ENCODE results near the gene PRKCE.

The PRKCE gene

DNA sequence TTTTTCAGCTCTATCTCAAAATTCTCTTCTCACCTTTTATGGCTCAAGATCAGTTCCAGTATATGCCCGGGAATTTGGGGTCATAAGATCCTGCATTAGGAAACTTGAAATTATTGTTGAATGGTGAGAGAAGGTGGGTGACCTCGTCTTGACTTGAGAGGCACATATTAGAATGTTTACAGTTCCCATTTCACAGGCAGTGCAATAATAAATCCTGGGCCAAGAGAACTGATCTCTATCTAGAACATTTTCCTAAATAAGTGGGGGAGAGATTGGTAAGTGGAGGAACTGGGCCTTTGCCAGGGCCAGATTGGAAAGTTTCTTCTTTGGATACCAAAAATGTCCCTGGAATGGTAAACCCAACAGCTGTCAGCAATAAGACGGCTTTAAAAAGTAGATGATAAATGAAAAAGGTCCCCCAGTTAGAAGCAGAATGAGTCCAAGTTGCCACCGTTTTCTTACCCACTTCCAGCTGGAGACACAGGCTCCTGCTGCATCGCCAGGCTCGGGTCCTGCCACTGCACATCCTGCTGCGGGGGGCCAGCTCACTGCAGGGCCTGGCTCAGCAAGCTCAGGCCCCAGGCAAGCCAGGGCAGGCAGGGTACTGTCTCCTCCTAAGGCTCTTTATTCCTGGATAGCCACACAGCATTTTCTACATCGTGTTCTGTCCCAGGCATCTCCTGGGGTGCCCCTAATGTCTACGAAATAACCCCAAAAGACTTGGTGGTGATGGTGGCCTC is 519.3 kb downstream of the PRKCE start:
- no peak for DNase-seq (ENCODE audit: insufficient read length)
- no peak for FAIRE-seq
- TF ChIP-seq POLR2A (IDR thresholded peaks at IDR 0.05; ENCODE audit: low read depth, low read length) = no peak
- no peak for TF ChIP-seq TAF1 (IDR thresholded peaks at IDR 0.05; ENCODE audit: borderline replicate concordance, low read depth, low read length)
- TF ChIP-seq POLR2AphosphoS5 (IDR thresholded peaks at IDR 0.05; ENCODE audit: low read depth, low read length) = no peak

DNA sequence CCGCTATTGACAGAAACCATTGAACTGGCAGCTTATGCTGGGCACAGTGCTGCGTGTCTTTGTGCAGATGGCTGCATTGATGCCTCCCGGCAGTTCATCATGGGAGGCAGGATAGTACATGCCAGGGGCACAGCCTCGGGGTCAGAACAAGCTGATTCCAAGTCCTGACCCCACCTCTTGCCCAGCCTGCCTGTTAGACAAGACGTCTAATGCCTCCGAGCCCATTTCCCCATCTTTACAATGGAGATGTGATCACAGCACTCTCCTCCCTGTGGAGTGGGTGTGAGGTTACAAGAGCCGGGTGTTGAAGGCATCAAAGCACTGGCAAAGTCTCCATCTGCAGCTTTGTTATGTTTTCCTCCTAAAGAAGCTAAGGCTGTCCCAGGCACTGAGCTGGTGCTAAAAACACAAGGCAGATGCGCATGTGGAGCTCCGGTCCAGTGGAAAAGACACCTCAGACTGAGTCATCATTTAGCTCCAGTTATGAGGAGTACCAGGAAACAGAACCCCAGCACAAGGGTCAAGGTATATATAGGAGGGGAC is 520.0 kb downstream of the PRKCE start:
- DNase-seq (ENCODE audit: insufficient read length) (no peak), FAIRE-seq (no peak)
- TF ChIP-seq POLR2AphosphoS5 (IDR thresholded peaks at IDR 0.05; ENCODE audit: low read depth, low read length) (no peak), POLR2A (IDR thresholded peaks at IDR 0.05; ENCODE audit: low read depth, low read length) (no peak), TAF1 (IDR thresholded peaks at IDR 0.05; ENCODE audit: borderline replicate concordance, low read depth, low read length) (no peak)

DNA sequence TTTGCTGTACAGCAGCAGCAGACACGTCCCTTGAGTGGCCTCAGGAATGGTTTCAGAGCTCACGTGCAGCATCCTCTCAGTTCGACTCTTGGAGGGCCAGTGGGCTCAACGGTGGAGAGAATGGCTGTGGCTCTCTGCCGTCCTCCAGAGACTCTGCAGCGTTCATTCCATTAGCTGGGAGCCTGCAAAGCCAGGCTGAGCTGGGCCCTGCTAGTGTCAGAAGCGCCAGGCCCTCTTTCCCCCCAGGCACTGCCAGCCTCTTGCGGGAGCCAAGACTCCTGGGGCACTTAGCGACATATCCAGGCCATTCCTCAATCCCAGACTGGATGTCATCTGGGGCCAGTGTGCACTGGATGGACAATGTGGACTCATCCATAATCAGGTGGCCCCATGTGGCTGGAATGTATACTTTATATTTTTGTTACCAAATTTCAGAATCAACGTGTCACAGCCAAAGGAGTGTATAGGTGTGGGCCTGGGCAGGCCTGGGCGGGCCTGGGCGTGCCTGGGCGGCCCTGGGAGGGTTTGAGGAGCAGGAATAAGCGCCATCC is 520.6 kb downstream of the PRKCE start:
- DNase-seq (ENCODE audit: insufficient read length) (no peak), FAIRE-seq (no peak)
- TF ChIP-seq POLR2AphosphoS5 (IDR thresholded peaks at IDR 0.05; ENCODE audit: low read depth, low read length) = no peak
- TF ChIP-seq TAF1 (IDR thresholded peaks at IDR 0.05; ENCODE audit: borderline replicate concordance, low read depth, low read length) = no peak
- no peak for TF ChIP-seq POLR2A (IDR thresholded peaks at IDR 0.05; ENCODE audit: low read depth, low read length)

- TF ChIP-seq POLR2AphosphoS5 (IDR thresholded peaks at IDR 0.05; ENCODE audit: low read depth, low read length) = no peak
- no peak for TF ChIP-seq TAF1 (IDR thresholded peaks at IDR 0.05; ENCODE audit: borderline replicate concordance, low read depth, low read length)
- TF ChIP-seq POLR2A (IDR thresholded peaks at IDR 0.05; ENCODE audit: low read depth, low read length) = no peak
- DNase-seq (ENCODE audit: insufficient read length) = no peak
- no peak for FAIRE-seq
Observed at GRCh38 chr2:46173030-46173429, 521.6 kb downstream of the PRKCE start.

DNA sequence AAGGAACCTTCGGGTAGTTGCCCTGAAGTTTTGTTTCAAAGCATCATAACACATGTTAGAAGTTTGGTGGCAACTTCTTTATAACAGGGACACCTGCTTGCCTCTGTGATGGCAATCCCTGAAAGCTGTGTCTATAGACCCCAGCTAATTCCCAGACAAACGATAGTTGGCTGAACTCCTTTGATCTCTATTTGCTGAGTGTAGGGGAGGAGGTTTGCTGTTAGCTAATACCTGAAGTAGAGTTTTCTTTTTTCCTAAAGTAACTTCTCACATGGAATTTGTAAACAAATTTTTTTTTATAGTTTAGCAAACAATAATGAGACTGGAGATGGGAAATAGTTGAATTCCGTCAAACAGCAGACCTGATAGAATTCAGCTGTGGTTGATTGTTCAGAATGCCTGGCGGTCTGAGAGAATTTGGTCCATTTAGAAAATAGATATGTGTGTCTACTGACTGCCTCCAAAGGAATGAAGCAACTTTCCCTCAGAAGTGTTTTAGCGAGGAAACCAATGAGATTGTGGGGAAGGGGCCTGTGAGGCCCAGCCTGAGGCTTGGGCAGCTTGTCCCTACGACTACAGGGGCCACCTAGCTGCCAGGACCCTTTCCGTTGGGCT is 522.3 kb downstream of the PRKCE start:
- TF ChIP-seq TAF1 (IDR thresholded peaks at IDR 0.05; ENCODE audit: borderline replicate concordance, low read depth, low read length) = no peak
- no peak for TF ChIP-seq POLR2AphosphoS5 (IDR thresholded peaks at IDR 0.05; ENCODE audit: low read depth, low read length)
- no peak for TF ChIP-seq POLR2A (IDR thresholded peaks at IDR 0.05; ENCODE audit: low read depth, low read length)
- DNase-seq (ENCODE audit: insufficient read length) (no peak), FAIRE-seq (no peak)

DNA sequence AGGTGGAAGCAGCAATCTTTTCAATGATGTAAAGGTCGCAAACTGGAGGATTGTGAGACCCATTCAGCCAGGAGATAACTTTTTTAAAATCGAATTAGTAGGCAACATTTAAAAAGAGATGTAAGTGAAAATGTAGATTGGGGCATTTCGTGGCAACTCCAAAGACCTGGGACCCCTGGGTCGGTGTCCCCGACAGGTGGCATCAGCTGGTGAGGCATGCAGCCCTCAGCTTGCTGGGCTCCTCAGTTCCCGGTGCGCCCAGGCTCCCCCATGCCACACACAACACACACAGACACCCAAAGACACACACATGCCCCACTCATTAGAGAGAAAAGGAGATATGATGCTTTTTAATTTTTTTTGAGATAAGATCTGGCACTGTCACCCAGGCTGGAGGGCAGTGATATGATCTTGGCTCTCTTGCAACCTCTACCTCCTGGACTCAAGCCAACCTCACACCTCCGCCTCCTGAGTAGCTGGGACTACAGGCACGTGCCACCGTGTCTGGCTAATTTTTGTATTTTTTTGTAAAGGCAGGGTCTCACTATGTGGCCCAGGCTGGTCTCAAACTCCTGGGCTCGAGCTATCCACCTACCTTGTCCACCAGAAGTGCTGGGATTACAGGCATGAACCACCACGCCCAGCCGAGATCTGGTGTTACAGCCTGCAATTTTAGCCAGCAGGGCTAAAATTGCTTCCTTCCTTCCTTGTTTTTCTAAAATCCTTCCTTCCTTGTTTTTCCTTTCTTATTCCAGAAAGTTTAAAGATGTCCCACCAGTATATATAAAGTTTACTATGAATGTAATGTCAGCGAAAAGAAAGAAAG is 523.1 kb downstream of the PRKCE start:
- FAIRE-seq = no peak
- TF ChIP-seq POLR2AphosphoS5 (IDR thresholded peaks at IDR 0.05; ENCODE audit: low read depth, low read length) (no peak), TAF1 (IDR thresholded peaks at IDR 0.05; ENCODE audit: borderline replicate concordance, low read depth, low read length) (no peak), POLR2A (IDR thresholded peaks at IDR 0.05; ENCODE audit: low read depth, low read length) (no peak)
- DNase-seq (ENCODE audit: insufficient read length) = no peak

DNA sequence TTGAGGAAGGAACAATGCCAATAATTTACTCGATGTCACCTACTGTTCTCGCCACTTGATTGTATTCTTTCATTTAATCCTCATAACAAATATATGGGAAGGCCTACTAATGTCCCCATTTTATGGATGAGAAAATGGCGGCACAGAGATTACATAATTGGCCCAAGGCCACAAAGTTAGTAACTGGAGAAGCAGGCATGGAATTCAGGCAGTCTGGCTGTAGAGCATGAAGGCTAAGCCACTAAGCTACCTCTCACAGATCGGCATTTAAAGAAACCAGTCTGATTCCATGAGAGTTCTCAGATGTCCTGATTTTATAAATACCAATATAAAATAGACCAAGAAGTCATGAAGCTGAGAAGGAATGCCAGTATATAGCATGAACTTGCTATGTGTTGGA is 523.9 kb downstream of the PRKCE start:
- FAIRE-seq = no peak

GRCh38 chr2:46177461-46178089 is 526.1 kb downstream of the PRKCE start:
- TF ChIP-seq POLR2AphosphoS5 (IDR thresholded peaks at IDR 0.05; ENCODE audit: low read depth, low read length) (no peak), POLR2A (IDR thresholded peaks at IDR 0.05; ENCODE audit: low read depth, low read length) (no peak), TAF1 (IDR thresholded peaks at IDR 0.05; ENCODE audit: borderline replicate concordance, low read depth, low read length) (no peak)
- DNase-seq (ENCODE audit: insufficient read length) (no peak), FAIRE-seq (no peak)

More for the DNA sequence above, 523.9 kb downstream of the PRKCE start:
- DNase-seq (ENCODE audit: insufficient read length) = no peak
- TF ChIP-seq POLR2A (IDR thresholded peaks at IDR 0.05; ENCODE audit: low read depth, low read length) (no peak), TAF1 (IDR thresholded peaks at IDR 0.05; ENCODE audit: borderline replicate concordance, low read depth, low read length) (no peak), POLR2AphosphoS5 (IDR thresholded peaks at IDR 0.05; ENCODE audit: low read depth, low read length) (no peak)

DNA sequence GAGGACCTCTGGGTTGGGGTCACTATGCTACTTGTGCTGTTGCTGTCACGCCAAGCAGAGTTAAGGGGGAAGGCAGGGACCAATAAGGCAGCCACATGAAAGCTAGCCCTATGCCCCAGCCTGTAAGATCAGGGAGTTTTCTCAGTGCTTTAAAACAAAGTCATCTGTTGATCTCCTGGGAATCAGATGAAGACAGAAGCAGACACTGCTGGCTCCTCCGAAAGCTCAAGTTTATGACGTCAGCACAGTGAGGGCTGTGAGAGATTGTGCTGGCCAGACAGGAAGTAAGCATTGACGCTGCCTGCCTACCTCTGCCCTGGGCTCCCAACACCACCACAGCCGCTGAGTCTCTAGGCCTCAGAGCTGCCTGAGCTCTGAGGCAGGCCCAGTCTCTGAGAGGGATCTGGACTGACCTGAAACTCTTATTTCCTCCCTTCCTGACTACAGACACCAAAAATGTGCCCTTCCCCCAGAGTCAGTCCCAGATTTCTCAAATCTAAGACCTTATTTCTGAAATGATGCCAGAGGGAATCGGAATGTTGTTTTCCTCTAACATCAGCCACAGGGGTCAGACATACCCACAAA is 527.7 kb downstream of the PRKCE start:
- TF ChIP-seq TAF1 (IDR thresholded peaks at IDR 0.05; ENCODE audit: borderline replicate concordance, low read depth, low read length) (no peak), POLR2A (IDR thresholded peaks at IDR 0.05; ENCODE audit: low read depth, low read length) (no peak), POLR2AphosphoS5 (IDR thresholded peaks at IDR 0.05; ENCODE audit: low read depth, low read length) (no peak)
- no peak for DNase-seq (ENCODE audit: insufficient read length)
- FAIRE-seq = no peak

- no peak for TF ChIP-seq POLR2A (IDR thresholded peaks at IDR 0.05; ENCODE audit: low read depth, low read length)
- TF ChIP-seq TAF1 (IDR thresholded peaks at IDR 0.05; ENCODE audit: borderline replicate concordance, low read depth, low read length) = no peak
- TF ChIP-seq POLR2AphosphoS5 (IDR thresholded peaks at IDR 0.05; ENCODE audit: low read depth, low read length) = no peak
- FAIRE-seq (no peak), DNase-seq (ENCODE audit: insufficient read length) (no peak)
Observed at GRCh38 chr2:46180189-46180588, 528.7 kb downstream of the PRKCE start.
